Trophoblast cell (in vitro differentiated cells and primary cell): Measurements from ENCODE around the gene NUAK1.

Source experiments
- DNase-seq, 2 donors: peaks; one replicate each; pipeline ENCODE4 v3.0.0-alpha.2; 2016
- H2AFZ ChIP-seq: 2 replicates; pipeline ENCODE4 v1.6.1; 2013; ENCODE audit warnings: low read length, moderate library complexity, mild to moderate bottlenecking; ENCODE audit not compliant: insufficient read depth, poor library complexity
- H2AK5ac ChIP-seq: 2 replicates; pipeline ENCODE4 v1.6.1; 2013; ENCODE audit warnings: mild to moderate bottlenecking, low read length
- H2BK120ac ChIP-seq: 2 replicates; pipeline ENCODE4 v1.6.1; 2013; ENCODE audit warnings: low read length, mild to moderate bottlenecking, moderate library complexity; ENCODE audit not compliant: insufficient read depth, poor library complexity
- H2BK12ac ChIP-seq: 2 replicates; pipeline ENCODE4 v1.6.1; 2013; ENCODE audit warnings: mild to moderate bottlenecking, low read length, moderate library complexity
- H2BK5ac ChIP-seq: 2 replicates; pipeline ENCODE4 v1.6.1; 2013; ENCODE audit warnings: low read length, low read depth, moderate library complexity, mild to moderate bottlenecking; ENCODE audit not compliant: poor library complexity
- H3K14ac ChIP-seq: 2 replicates; pipeline ENCODE4 v1.6.1; 2013; ENCODE audit warnings: mild to moderate bottlenecking, low read length
- H3K18ac ChIP-seq: 2 replicates; pipeline ENCODE4 v1.6.1; 2013; ENCODE audit warnings: mild to moderate bottlenecking, low read length
- H3K23ac ChIP-seq: 2 replicates; pipeline ENCODE4 v1.6.1; 2013; ENCODE audit warnings: low read length
- H3K27ac ChIP-seq: 2 replicates; pipeline ENCODE4 v1.5.1; 2013; ENCODE audit warnings: low read depth, mild to moderate bottlenecking, inconsistent platforms, low read length, moderate library complexity
- H3K27me3 ChIP-seq: 2 replicates; pipeline ENCODE4 v1.6.1; 2013; ENCODE audit warnings: inconsistent platforms, mild to moderate bottlenecking, low read length, moderate library complexity; ENCODE audit not compliant: insufficient read depth
- H3K36me3 ChIP-seq, 2 experiments: 1 replicate in 1 of 2; 2 replicates in 1 of 2; pipeline ENCODE4 v1.6.1; 2013; ENCODE audit warnings: low read length in 2 of 2, mild to moderate bottlenecking in 2 of 2, moderate library complexity in 1 of 2; ENCODE audit not compliant: insufficient read depth in 2 of 2, control insufficient read depth in 1 of 2
- H3K4ac ChIP-seq: 2 replicates; pipeline ENCODE4 v1.6.1; 2013; ENCODE audit warnings: low read depth, mild to moderate bottlenecking, low read length, moderate library complexity
- H3K4me1 ChIP-seq, 2 experiments: 1 replicate in 1 of 2; 2 replicates in 1 of 2; pipeline ENCODE4 v1.6.1; 2013; ENCODE audit warnings: low read length in 2 of 2, mild to moderate bottlenecking in 2 of 2, moderate library complexity in 1 of 2; ENCODE audit not compliant: insufficient read depth in 2 of 2, control insufficient read depth in 1 of 2
- H3K4me2 ChIP-seq: 2 replicates; pipeline ENCODE4 v1.6.1; 2013; ENCODE audit warnings: inconsistent platforms, mild to moderate bottlenecking, low read length, moderate library complexity
- H3K4me3 ChIP-seq: 2 replicates; pipeline ENCODE4 v1.5.1; 2013; ENCODE audit warnings: mild to moderate bottlenecking, low read depth, low read length, inconsistent platforms
- H3K79me1 ChIP-seq: one replicate; pipeline ENCODE4 v1.6.1; 2013; ENCODE audit warnings: low read length
- H3K79me2 ChIP-seq: 2 replicates; pipeline ENCODE4 v1.6.1; 2013; ENCODE audit warnings: low read length, mild to moderate bottlenecking; ENCODE audit not compliant: control insufficient read depth, insufficient read depth, poor library complexity
- H3K9ac ChIP-seq: 2 replicates; pipeline ENCODE4 v1.6.1; 2013; ENCODE audit warnings: mild to moderate bottlenecking, low read length
- H3K9me3 ChIP-seq: 2 replicates; pipeline ENCODE4 v1.6.1; 2013; ENCODE audit warnings: low read depth, mild to moderate bottlenecking, control low read depth, inconsistent platforms, low read length; ENCODE audit not compliant: insufficient read depth
- H4K12ac ChIP-seq: 2 replicates; pipeline ENCODE4 v1.6.1; 2013; ENCODE audit warnings: low read depth, mild to moderate bottlenecking, low read length, moderate library complexity
- H4K8ac ChIP-seq: 2 replicates; pipeline ENCODE4 v1.6.1; 2013; ENCODE audit warnings: low read depth, mild to moderate bottlenecking, low read length, moderate library complexity
- H4K91ac ChIP-seq: one replicate; pipeline ENCODE4 v1.6.1; 2013; ENCODE audit warnings: low read depth, mild to moderate bottlenecking, low read length, moderate library complexity
- WGBS: extraction: QIAGEN DNeasy Blood & Tissue Kit; methylation state at CpG from one replicate; pipeline ENCODE4 v1.1.7; 2013; ENCODE audit warnings: missing lambda C conversion rate; ENCODE audit not compliant: insufficient read length, insufficient coverage; ENCODE audit errors: extremely low coverage; 5-methylcytosine and 5-hydroxymethylcytosine counted together

NUAK1 gene

DNA sequence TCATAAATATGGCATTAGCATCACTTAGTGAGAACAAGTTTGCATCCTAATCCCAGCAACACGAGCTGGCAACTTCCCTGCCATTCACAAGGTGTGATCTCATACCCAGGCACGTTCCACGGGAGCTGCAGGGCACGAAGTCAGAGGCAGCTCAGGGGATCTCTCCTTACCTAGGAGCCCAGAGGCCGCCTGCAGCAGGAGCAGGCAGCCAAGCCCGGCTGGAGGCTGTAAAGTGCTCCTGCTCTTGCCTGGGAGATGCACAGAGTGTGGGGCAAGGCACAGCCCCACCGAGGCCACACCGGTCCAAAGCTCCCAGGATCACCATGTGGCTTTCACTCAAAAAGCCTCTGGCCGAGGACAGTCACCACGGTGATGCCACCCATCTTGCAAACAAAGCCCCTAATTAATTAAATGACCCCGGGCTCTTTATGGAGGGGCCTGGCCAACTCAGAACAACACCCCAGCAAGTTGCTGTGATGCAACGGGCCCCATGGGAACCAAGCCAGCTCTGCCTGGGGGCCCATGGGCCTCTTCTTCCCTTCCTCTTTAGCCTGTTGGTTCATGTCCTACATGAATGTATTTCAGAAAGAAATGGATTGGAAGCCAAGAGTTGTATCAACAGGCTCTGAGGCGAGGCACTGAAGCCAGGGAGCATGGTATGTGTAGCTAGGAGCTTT, 26.5 kb downstream of the NUAK1 start:
- no peaks in the 10 kb centered on the region for H3K9me3 ChIP-seq
- H3K14ac ChIP-seq: no peak overlapping the region
- peaks cover 21 to 43% of the 10 kb centered on the region in 2 experiments for H3K4me1 ChIP-seq
- H2AFZ ChIP-seq: no peak overlapping the region
- H3K18ac ChIP-seq: no peak overlapping the region
- no peak overlapping the region for H3K23ac ChIP-seq
- no peak overlapping the region for H3K27ac ChIP-seq
- H3K4ac ChIP-seq: peak overlapping the region; percentile 57
- no peak overlapping the region for H3K4me2 ChIP-seq
- H2AK5ac ChIP-seq: no peak overlapping the region
- H4K12ac ChIP-seq: no peak overlapping the region
- H3K27me3 ChIP-seq: no peaks in the 10 kb centered on the region
- H3K79me1 ChIP-seq: peaks cover 4% of the 10 kb centered on the region
- no peak overlapping the region for H3K4me3 ChIP-seq
- WGBS: no CpG with 5 or more reads among the region's 13 CpGs
- H2BK5ac ChIP-seq: no peak overlapping the region
- peaks cover 15 to 20% of the 10 kb centered on the region in 2 experiments for H3K36me3 ChIP-seq
- H3K79me2 ChIP-seq: peaks cover 35% of the 10 kb centered on the region
- H2BK12ac ChIP-seq: no peak overlapping the region
- no peak overlapping the region for H2BK120ac ChIP-seq
- H4K8ac ChIP-seq: no peak overlapping the region
- no peak for DNase-seq
- H4K91ac ChIP-seq: no peak overlapping the region
- H3K9ac ChIP-seq: no peak overlapping the region

DNA sequence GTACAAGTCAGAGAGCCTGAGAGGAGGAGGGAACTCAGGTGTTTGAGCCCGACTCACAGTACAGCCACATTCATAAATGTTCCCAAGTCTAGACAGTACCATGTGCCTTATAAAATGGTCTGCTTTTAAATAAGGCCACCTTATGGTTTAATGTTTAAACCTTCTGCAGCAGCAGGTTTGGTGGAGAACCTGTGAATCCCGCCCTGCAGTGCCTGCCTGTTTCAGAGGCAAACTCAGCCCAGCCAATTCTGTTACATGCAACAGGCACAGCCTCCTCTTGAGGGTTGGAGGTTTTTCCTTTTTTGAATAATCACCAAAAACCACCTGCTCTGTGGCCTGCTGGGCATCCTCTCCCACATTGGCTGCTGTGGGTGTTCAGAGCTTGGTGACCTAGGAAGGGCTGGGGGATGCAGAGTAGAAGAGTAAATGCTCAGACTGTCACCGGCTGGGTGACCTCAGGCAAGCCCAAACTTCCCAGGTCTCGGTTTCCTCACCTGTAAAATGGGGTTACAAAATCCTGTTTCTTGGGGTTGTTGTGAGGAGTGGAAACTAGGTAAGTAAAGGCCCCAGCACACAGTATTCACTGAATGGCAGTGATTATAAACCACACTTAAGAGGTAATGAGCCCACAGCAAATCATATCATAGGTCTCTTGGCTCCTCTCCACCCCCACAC, 28.0 kb downstream of the NUAK1 start:
- no peak overlapping the region for H2AFZ ChIP-seq
- H3K23ac ChIP-seq: no peak overlapping the region
- H4K91ac ChIP-seq: no peak overlapping the region
- H3K27ac ChIP-seq: no peak overlapping the region
- no peaks in the 10 kb centered on the region for H3K9me3 ChIP-seq
- peak overlapping the region; percentile 75 for H3K4ac ChIP-seq
- no peak overlapping the region for H2BK5ac ChIP-seq
- H2BK12ac ChIP-seq: no peak overlapping the region
- no peak overlapping the region for H4K12ac ChIP-seq
- H3K79me1 ChIP-seq: peaks cover 4% of the 10 kb centered on the region
- H3K9ac ChIP-seq: no peak overlapping the region
- no peak for DNase-seq
- H3K14ac ChIP-seq: no peak overlapping the region
- H2AK5ac ChIP-seq: no peak overlapping the region
- no peak overlapping the region for H3K4me2 ChIP-seq
- no peak overlapping the region for H2BK120ac ChIP-seq
- WGBS: no CpG with 5 or more reads among the region's 4 CpGs
- peaks cover 20 to 38% of the 10 kb centered on the region in 2 experiments for H3K4me1 ChIP-seq
- peaks cover 27% of the 10 kb centered on the region for H3K79me2 ChIP-seq
- peaks cover 15 to 24% of the 10 kb centered on the region in 2 experiments for H3K36me3 ChIP-seq
- no peak overlapping the region for H3K18ac ChIP-seq
- H4K8ac ChIP-seq: no peak overlapping the region
- H3K27me3 ChIP-seq: no peaks in the 10 kb centered on the region
- H3K4me3 ChIP-seq: no peak overlapping the region

DNA sequence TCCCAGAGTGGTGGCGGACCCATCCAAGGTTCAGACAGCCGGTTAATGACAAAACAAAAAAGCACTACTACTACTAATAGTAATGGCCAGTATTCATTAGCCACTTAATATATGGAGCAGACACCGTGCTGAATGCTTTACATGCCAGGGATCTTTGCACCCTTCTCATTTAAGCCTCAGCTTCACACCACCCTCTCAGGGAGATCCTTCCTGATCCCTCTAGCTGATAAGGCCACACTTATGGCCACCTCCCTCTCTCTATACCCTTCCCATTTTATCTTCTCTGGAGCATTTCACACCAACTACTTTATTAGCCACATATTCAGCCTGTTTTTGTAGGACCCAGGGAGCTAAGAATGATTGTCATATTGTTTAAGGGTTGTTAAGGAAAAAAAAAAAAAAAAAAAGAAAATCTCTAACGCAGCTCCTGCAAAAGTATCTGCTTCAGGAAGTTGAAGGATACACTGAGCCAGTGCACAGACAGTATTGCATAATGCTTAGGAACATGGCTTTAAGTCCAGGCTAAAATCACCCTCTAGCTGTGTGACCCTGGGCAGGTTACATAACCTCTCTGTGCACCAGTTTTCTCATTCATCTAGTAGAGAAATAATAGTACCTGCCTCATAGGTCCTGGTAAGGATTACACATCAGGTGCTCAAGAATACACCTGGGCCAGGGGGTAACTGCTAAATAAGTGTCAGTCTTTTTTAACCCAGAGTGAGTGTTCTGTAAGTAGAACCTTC, 29.4 kb downstream of the NUAK1 start:
- Histone ChIP-seq H4K91ac (no peak overlapping the region), H3K36me3 (peaks cover 18 to 27% of the 10 kb centered on the region in 2 experiments), H3K27me3 (no peaks in the 10 kb centered on the region), H3K79me1 (peaks cover 4% of the 10 kb centered on the region), H2BK120ac (no peak overlapping the region), H3K4ac (peak overlapping the region; percentile 43), H3K14ac (no peak overlapping the region), H3K79me2 (peaks cover 18% of the 10 kb centered on the region), H3K9ac (no peak overlapping the region), H3K23ac (no peak overlapping the region), H2AFZ (no peak overlapping the region), H4K12ac (no peak overlapping the region), H3K9me3 (no peaks in the 10 kb centered on the region), H3K27ac (no peak overlapping the region), H3K4me1 (peaks cover 15 to 33% of the 10 kb centered on the region in 2 experiments), H2BK5ac (no peak overlapping the region), H3K4me2 (no peak overlapping the region), H4K8ac (no peak overlapping the region), H3K4me3 (no peak overlapping the region), H2AK5ac (no peak overlapping the region), H3K18ac (no peak overlapping the region), H2BK12ac (no peak overlapping the region)
- no CpG with 5 or more reads among the region's 4 CpGs for WGBS
- peak in 1 of 2 donors; percentile 30 for DNase-seq

DNA sequence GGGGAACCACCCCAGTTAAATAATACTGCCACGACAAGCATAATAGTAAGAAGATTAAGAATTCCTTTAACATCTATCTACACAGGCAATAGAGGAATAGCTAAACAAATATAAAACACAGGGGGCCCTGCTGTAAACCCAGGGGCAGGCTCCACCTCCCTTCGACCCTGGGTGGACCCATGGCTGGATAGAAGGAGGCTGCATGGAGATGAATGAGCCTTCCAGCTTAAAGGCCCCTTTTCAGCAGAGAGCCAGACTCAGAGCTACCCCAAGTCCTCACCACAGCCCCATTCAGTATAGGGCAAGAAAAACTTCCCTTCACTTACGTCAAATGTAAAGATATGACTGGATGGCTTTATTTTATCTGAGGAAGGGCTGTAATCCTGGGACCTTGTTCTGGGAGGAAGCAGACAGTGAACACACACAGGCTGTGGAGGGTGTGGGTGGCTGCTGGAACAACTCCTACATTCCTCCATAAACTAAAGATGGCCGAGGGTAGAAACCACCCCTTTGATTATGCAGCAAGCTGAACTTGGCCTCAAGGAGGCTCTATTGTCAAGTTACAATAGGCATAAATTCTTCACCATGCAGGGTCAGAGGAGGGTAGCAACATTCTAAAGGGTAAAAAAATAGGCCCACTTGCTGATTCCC, 30.4 kb downstream of the NUAK1 start:
- no peak for DNase-seq

More for the DNA sequence above, 30.4 kb downstream of the NUAK1 start:
- H2BK12ac ChIP-seq: no peak overlapping the region
- no peak overlapping the region for H3K23ac ChIP-seq
- H3K79me1 ChIP-seq: peaks cover 4% of the 10 kb centered on the region
- H2BK120ac ChIP-seq: no peak overlapping the region
- peak overlapping the region; percentile 18 for H3K27ac ChIP-seq
- no peak overlapping the region for H4K12ac ChIP-seq
- H3K4me3 ChIP-seq: no peak overlapping the region
- no peaks in the 10 kb centered on the region for H3K27me3 ChIP-seq
- H4K91ac ChIP-seq: peak overlapping the region; percentile 26
- no peak overlapping the region for H4K8ac ChIP-seq
- H3K9me3 ChIP-seq: no peaks in the 10 kb centered on the region
- H2AK5ac ChIP-seq: no peak overlapping the region
- H3K4me2 ChIP-seq: no peak overlapping the region
- H2AFZ ChIP-seq: no peak overlapping the region
- H3K9ac ChIP-seq: no peak overlapping the region
- peak overlapping the region; percentile 39 for H3K4ac ChIP-seq
- H3K4me1 ChIP-seq: peaks cover 15 to 30% of the 10 kb centered on the region in 2 experiments
- no peak overlapping the region for H2BK5ac ChIP-seq
- WGBS: no CpG with 5 or more reads among the region's 4 CpGs
- peaks cover 12% of the 10 kb centered on the region for H3K79me2 ChIP-seq
- H3K14ac ChIP-seq: no peak overlapping the region
- no peak overlapping the region for H3K18ac ChIP-seq
- H3K36me3 ChIP-seq: peaks cover 18 to 26% of the 10 kb centered on the region in 2 experiments
